Mesothelial cell of epicardium (in vitro differentiated cells): ENCODE measurements around the gene PTPRN2. TPM values are rescaled to one million over a fixed set of nuclear protein-coding genes. Genes with fewer than 3 reads are reported as not detected.

ENCODE experiments used
- DNase-seq, 2 experiments: peaks; one replicate each; pipeline ENCODE4 v3.0.0; 2021; ENCODE audit warnings: low spot score in 2 of 2; ENCODE audit not compliant: unreplicated experiment in 2 of 2
- H3K27ac Mint-ChIP-seq: 2 replicates; pipeline ENCODE4 v1.8.0; 2021; ENCODE audit warnings: mixed read lengths
- H3K27me3 Mint-ChIP-seq: 2 replicates; pipeline ENCODE4 v1.8.0; 2021; ENCODE audit warnings: low read depth, mixed read lengths
- H3K36me3 Mint-ChIP-seq: 2 replicates; pipeline ENCODE4 v1.8.0; 2021; ENCODE audit warnings: mixed read lengths
- H3K4me1 Mint-ChIP-seq: 2 replicates; pipeline ENCODE4 v1.8.0; 2021; ENCODE audit warnings: mixed read lengths
- H3K4me3 Mint-ChIP-seq: 2 replicates; pipeline ENCODE4 v1.8.0; 2021; ENCODE audit warnings: mild to moderate bottlenecking, moderate library complexity, mixed read lengths
- H3K9me3 Mint-ChIP-seq: 2 replicates; pipeline ENCODE4 v1.8.0; 2021; ENCODE audit warnings: mixed read lengths
- total RNA-seq: library from RNA; stranded (reverse); gene quantifications from 3 replicates; pipeline ENCODE4 v1.2.1, GENCODE V29; 2021
- TF ChIP-seq, protein P1 (sequence below): fragments of 200-600 bp; sonication (generic); IDR thresholded peaks from one replicate; pipeline ENCODE4 v1.5.0; 2021; ENCODE audit warnings: antibody characterized with exemption; ENCODE audit not compliant: unreplicated experiment

Gene PTPRN2
- total RNA-seq, 1 donor from 2014 or later: 2.2 TPM

DNA sequence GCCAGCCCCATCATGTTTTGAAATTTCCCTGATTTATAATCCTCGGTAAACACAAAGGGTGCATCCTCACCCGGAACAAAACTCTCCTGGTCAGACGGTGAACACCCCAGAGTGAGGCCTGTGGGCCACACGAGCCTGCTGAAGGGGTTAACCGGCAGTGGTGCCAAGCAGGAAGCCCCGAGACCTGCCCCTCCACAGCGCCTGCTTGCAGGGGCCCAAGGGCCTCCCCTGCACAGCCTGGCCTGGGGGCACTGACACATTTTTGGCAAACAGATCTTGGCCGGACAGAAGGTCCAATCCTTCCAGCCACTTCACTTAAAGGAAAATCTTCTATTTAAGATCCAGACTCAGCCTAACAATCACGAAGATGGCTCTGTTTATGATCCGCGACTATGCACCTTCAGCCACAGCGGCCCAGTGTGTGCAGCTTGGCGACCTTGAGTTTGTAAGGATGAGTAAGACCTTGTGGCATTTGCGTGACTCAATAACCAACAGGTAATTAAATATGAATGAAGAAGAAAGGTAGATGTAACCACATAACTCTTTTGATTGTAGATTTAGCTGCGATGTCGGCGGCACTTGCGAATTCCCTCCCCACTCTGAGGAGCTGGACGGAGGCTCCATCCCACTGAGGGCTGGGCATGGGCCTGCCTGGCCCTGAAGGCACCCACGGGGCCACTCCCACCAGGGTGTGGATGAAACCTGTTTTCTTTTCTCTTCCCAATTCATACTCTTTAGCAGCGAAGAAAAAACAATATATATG is 922.6 kb downstream of the PTPRN2 start:
- TF ChIP-seq, protein P1, sequence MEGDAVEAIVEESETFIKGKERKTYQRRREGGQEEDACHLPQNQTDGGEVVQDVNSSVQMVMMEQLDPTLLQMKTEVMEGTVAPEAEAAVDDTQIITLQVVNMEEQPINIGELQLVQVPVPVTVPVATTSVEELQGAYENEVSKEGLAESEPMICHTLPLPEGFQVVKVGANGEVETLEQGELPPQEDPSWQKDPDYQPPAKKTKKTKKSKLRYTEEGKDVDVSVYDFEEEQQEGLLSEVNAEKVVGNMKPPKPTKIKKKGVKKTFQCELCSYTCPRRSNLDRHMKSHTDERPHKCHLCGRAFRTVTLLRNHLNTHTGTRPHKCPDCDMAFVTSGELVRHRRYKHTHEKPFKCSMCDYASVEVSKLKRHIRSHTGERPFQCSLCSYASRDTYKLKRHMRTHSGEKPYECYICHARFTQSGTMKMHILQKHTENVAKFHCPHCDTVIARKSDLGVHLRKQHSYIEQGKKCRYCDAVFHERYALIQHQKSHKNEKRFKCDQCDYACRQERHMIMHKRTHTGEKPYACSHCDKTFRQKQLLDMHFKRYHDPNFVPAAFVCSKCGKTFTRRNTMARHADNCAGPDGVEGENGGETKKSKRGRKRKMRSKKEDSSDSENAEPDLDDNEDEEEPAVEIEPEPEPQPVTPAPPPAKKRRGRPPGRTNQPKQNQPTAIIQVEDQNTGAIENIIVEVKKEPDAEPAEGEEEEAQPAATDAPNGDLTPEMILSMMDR: no peak

DNA sequence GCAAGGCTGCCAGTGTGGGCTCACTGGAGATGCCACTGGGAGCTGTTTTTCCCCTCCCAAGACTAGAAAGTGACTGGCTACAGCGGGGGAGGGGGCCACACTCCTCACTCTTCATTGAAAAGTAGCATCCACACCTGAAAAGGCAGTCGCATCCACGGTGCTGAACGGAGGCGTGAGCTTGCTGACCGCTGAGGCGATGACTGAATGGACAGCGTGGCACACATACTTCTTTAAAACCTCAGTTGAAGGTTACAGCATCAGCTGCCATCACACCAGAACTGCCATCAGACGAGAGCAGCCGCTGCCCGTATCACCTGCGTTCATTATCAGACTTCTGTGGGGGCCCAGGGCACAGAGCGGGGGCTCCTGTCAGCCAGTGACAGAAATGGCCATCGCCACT is 923.6 kb downstream of the PTPRN2 start:
- no peak overlapping the region for H3K27ac Mint-ChIP-seq
- TF ChIP-seq, protein P1: no peak

More for the DNA sequence above, 922.6 kb downstream of the PTPRN2 start:
- H3K9me3 Mint-ChIP-seq: no peaks in the 10 kb centered on the region
- H3K27me3 Mint-ChIP-seq: peaks cover 35% of the 10 kb centered on the region
- H3K27ac Mint-ChIP-seq: no peak overlapping the region
- H3K36me3 Mint-ChIP-seq: no peaks in the 10 kb centered on the region
- H3K4me1 Mint-ChIP-seq: peaks cover 14% of the 10 kb centered on the region
- H3K4me3 Mint-ChIP-seq: no peak overlapping the region
- no peak for DNase-seq

DNA sequence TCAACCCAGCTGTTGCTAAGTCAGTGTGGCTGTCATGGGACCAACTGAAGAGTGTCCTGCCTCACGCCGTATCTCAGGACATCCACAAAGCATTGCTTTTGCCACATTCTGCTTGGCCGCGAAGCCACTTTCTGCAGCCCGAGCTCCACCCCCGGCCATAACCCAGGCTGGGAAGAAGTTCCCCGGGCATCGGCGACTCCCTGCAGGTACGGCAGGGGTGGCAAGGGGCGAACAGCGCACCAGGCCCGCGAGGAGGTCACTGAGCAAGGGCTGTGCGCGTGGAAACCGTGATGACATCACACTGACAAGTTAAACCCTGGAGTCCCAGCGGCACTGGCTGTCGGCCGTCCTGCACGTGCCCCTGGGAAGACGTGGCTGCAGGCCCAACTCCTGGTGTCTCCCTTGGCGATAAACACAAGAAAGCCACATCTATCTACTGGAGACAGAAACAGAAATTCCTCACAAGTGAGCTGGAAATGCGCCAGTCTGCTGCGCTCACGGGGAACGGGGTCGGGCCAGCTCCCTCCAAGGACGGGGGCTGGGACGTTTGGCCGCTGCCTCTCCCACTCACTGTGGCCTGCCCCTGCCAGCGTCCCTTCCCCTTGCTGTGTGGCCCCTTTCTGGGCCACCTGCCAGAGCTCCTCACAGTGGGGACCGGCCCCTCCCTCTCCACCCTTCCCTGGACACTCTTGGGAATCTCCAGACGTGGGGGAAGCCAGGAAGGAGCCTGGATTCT is 924.5 kb downstream of the PTPRN2 start:
- Mint-ChIP-seq H3K4me3 (no peak overlapping the region), H3K9me3 (no peaks in the 10 kb centered on the region), H3K4me1 (peaks cover 8% of the 10 kb centered on the region), H3K27ac (no peak overlapping the region), H3K36me3 (no peaks in the 10 kb centered on the region), H3K27me3 (peaks cover 25% of the 10 kb centered on the region)
- TF ChIP-seq, protein P1: no peak
- peak; percentile 60 to 76 for DNase-seq

More for the DNA sequence above, 923.6 kb downstream of the PTPRN2 start:
- H3K4me1 Mint-ChIP-seq: peaks cover 14% of the 10 kb centered on the region
- no peak for DNase-seq
- no peaks in the 10 kb centered on the region for H3K36me3 Mint-ChIP-seq
- H3K27me3 Mint-ChIP-seq: peaks cover 28% of the 10 kb centered on the region
- no peaks in the 10 kb centered on the region for H3K9me3 Mint-ChIP-seq
- H3K4me3 Mint-ChIP-seq: no peak overlapping the region

DNA sequence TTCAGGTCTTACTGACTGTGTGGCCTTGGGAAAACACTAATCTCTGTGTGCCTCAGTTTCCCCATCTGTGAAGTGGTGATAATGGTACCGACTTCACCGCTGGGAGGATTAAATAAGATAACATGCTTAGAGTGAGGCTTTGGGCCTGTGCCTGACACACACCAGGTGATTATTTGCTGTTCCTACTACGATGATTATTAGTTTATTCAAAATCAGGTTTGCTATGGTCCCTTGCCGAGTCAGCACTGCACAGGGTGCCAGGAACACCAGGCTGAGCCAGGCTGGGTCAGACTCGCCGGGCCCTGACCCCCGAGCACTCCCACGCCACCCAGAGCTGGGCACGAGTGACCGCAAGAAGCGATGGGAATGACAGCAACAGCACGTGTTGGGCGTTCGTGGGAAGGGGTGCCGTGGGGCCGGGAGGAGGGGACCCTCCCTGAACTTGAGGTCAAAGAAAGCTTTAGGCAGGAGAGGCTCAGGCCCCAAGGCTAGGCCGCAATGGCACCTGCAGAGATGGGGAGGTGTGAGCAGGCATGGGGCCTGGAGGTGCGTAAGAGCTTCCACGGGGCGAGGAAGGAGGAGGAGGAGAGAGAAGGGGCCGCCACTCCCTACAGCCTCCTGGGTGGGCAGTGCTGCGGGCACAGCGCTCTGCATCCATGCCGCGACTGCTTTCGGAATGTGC is 925.4 kb downstream of the PTPRN2 start:
- Mint-ChIP-seq H3K27ac (no peak overlapping the region), H3K4me3 (no peak overlapping the region), H3K9me3 (no peaks in the 10 kb centered on the region), H3K4me1 (peaks cover 8% of the 10 kb centered on the region), H3K36me3 (no peaks in the 10 kb centered on the region), H3K27me3 (peaks cover 19% of the 10 kb centered on the region)
- no peak for DNase-seq
- TF ChIP-seq, protein P1: no peak

DNA sequence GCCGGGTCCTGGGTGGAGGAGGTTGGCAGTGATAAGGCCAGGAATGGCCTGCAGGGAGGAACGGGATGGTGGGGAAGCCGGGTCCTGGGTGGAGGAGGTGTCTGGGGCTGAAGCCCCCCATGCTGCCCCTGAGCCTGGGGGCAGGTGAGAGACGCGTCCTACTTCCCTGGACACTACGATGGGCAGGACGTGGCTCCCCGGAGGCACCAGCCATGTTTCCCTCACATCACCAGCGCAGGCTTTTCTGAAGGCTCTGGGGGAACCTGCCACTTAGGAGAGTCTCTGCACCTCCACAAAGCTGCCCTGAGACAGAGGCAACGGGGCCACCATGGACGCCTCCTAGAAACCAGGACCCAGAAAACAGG is 926.0 kb downstream of the PTPRN2 start:
- no peak for DNase-seq
- Mint-ChIP-seq H3K27ac (no peak overlapping the region), H3K27me3 (peaks cover 19% of the 10 kb centered on the region), H3K36me3 (no peaks in the 10 kb centered on the region), H3K9me3 (no peaks in the 10 kb centered on the region), H3K4me1 (peaks cover 8% of the 10 kb centered on the region), H3K4me3 (no peak overlapping the region)
- TF ChIP-seq, protein P1: no peak
